ENCODE results near the gene MAPK14.

Gene MAPK14

DNA sequence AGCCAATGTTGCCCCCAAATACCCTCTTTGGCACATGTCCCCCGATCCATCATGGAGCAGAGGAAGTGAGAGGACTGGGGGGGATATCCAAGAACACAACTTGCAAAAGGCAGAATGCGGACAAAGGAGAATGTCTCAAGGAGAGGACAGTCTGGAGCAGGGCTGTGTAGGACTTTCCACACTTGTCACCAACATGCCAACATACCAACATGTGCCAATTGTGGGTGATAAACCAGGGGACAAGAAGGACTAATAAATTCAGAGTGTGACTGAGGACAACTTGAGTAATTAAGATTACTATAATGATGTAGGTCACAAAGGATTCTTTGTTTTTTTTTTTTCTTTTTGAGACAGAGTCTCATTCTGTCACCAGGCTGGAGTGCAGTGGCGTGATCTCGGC lies 11.9 kb upstream of the MAPK14 start:
- TF ChIP-seq, protein P1, sequence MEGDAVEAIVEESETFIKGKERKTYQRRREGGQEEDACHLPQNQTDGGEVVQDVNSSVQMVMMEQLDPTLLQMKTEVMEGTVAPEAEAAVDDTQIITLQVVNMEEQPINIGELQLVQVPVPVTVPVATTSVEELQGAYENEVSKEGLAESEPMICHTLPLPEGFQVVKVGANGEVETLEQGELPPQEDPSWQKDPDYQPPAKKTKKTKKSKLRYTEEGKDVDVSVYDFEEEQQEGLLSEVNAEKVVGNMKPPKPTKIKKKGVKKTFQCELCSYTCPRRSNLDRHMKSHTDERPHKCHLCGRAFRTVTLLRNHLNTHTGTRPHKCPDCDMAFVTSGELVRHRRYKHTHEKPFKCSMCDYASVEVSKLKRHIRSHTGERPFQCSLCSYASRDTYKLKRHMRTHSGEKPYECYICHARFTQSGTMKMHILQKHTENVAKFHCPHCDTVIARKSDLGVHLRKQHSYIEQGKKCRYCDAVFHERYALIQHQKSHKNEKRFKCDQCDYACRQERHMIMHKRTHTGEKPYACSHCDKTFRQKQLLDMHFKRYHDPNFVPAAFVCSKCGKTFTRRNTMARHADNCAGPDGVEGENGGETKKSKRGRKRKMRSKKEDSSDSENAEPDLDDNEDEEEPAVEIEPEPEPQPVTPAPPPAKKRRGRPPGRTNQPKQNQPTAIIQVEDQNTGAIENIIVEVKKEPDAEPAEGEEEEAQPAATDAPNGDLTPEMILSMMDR (IDR thresholded peaks at IDR 0.05; ENCODE audit: low read length, missing control alignments) = no peak
- no peak for DNase-seq (ENCODE audit: low read depth)
- no peak overlapping the region for H3K4me3 ChIP-seq (replicated peaks; ENCODE audit: low read depth, low read length)

DNA sequence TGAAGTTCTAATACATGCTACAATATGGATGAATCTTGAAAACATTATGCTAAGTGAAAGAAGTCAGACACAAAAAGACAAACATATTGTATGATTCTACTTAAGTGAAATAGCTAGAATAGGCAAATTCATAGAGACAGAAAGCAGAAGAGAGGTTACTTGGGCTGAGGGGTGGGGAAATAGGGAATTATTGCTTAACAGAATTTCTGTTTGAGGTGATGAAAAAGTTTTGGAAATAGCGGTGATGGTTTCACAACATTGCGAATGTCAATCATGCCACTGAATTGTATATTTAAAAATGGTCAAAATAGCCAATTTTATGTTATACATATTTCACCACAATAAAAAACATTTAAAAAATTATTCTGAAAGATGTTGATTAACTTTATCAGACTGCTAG lies 9.3 kb upstream of the MAPK14 start:
- no peak overlapping the region for H3K4me3 ChIP-seq (replicated peaks; ENCODE audit: low read depth, low read length)
- TF ChIP-seq, protein P1 (IDR thresholded peaks at IDR 0.05; ENCODE audit: low read length, missing control alignments) = no peak
- no peak for DNase-seq (ENCODE audit: low read depth)

DNA sequence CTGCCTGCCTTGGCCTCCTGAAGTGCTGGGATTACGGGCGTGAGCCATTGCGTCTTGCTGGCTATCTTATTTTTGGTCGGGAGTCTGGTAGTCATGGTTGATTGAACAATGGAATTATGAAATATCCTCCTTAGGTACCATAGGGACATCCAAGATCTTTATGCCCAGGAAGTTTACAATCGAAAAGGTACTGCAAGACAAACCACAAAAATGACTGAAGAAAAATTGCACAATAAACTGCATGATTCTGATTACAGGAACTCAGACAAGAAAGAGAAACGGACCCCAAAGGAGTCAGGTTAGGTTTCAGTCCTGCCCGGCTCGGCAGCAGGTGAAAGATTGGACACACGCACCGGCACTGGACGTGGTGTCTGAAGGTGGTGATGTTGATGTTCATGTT lies 8.4 kb upstream of the MAPK14 start:
- H3K4me3 ChIP-seq (replicated peaks; ENCODE audit: low read depth, low read length) = no peak overlapping the region
- no peak for DNase-seq (ENCODE audit: low read depth)
- TF ChIP-seq, protein P1 (IDR thresholded peaks at IDR 0.05; ENCODE audit: low read length, missing control alignments) = no peak

DNA sequence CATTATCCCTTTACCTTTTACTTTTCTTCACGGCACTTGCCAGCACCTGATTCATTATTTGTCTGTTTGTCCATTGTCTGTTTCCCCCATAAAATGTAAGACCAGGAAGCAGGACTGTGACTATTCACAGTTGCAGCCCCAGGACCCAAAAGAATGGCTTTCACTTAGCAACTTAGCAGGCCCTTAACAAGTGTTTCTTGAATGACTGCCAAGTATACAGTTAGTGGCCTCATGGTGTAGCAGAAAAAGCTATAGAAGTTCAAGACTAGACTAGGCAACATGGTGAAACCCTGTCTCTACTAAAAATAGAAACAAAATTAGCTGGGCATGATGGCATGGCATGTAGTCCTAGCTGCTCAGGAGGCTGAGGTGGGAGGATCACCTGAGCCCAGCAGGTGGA lies 7.5 kb upstream of the MAPK14 start:
- no peak overlapping the region for H3K4me3 ChIP-seq (replicated peaks; ENCODE audit: low read depth, low read length)
- DNase-seq (ENCODE audit: low read depth) = no peak
- TF ChIP-seq, protein P1 (IDR thresholded peaks at IDR 0.05; ENCODE audit: low read length, missing control alignments) = no peak

DNA sequence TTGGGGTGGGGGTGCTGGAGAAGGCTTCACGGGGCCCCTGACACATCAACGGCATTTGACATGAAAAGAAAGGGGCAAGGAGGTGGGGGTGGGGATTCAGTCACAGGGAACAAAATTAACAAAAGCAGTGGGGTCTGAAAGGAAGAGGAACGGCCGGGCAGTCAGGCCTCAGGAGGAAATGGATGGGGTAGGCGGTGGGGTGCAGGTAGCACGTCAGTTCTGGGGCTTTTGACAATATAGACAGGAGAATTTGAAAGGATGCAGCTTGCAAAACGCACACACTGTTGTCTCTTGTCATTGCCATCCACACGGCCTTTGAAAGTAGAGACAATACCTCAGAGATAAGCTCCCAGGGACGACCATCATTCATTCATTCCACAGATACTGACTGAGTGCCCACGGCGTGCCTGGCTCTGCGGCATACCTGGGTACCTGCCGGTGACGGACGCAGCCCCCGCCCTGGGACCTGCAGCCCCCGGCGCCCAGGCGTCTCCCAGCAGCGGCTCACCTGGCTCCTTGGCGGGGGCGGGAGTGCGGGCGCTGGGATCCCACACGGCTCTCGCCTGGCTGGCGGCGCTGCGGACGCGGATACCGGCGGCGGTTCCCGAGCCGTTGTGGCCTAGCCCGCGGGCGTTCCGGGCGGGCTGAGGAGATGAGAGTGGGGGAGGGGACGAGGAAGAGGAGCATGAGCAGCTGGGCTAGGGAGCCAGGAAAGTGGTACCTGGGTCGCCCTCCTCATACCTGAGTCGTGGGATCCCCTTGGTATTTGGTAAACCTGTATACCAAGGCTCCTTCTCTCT lies 3.4 kb upstream of the MAPK14 start, which contains the start of gene SLC26A8:
Gene SLC26A8 (minus strand): TSS at position 646 of the 800 bp plus-strand sequence. CDS start 4,934 bp downstream, outside the sequence.
- no peak for DNase-seq (ENCODE audit: low read depth)
- TF ChIP-seq, protein P1 (IDR thresholded peaks at IDR 0.05; ENCODE audit: low read length, missing control alignments) = no peak
- no peak within 1 kb of the TSS for H3K4me3 ChIP-seq (replicated peaks; ENCODE audit: low read depth, low read length)

DNA sequence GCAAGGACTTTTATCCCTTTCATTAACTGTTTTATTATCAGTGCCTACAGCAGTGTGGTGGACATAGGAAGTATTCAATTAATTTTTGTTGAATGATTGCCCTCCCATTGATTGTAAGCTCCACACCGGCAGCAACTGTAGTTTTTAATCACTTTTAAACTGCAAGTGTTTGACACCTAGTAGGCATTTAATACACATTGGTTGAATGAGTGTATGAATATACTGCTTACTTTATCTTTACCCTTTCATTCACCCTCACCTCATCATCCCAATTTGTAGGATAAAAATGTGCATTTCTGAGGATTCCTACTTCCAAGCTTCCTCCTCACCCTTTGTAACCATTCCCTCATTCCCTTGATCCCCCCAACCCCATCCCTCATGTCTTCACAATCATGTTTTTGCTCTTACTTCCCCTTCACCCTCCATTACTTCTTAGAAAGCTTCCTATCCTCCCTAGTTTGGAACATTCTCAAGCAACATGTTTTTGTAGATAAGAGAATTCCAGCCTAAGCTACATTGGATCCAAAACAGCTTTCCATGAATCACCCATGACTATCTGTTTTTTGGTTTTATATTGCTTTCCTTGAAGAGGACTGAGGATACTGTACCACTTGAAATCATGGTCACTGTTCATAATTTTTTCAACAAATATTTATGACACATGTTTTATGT lies 2.2 kb upstream of the MAPK14 start:
- peak; percentile 84 for DNase-seq (ENCODE audit: low read depth)
- TF ChIP-seq, protein P1 (IDR thresholded peaks at IDR 0.05; ENCODE audit: low read length, missing control alignments) = no peak
- H3K4me3 ChIP-seq (replicated peaks; ENCODE audit: low read depth, low read length) = no peak overlapping the region

Measured in fibroblast of pulmonary artery (primary cell).